NB4 (cell line): Measurements from ENCODE around the gene EXOC7.

Experiments
- MYC ChIP-seq: IDR thresholded peaks from 2 replicates; pipeline ENCODE4 v1.6.1; 2011; ENCODE audit warnings: low read depth, low read length
- POLR2A ChIP-seq: IDR thresholded peaks from 2 replicates; pipeline ENCODE4 v1.6.1; 2011; ENCODE audit warnings: mild to moderate bottlenecking; ENCODE audit not compliant: insufficient read length; ENCODE audit errors: extremely low read depth
- TF ChIP-seq, protein P1 (sequence below): IDR thresholded peaks from one replicate; pipeline ENCODE4 v1.5.1; 2012; ENCODE audit warnings: low read depth, low read length
- TF ChIP-seq, protein P2 (sequence below): IDR thresholded peaks from 2 replicates; pipeline ENCODE4 v1.6.1; 2011; ENCODE audit warnings: low read depth, low read length

DNA sequence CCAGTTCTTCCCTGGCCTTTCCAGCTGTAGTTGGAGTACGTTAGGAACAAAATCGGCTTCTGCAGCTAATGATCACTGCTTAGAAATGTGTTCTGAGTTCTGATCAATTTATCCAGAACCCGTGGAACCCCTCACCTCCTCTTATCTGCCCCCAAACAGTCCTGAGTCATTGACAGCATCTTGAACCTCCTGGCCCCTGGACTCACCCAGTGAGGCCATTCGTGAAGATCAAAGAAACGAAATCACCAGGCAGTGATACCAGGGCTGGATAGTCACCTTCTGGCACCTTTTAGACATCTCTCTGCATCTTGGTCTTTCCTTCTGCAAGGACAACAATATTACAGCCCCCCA is 17.0 kb upstream of the EXOC7 start:
- TF ChIP-seq, protein P1, sequence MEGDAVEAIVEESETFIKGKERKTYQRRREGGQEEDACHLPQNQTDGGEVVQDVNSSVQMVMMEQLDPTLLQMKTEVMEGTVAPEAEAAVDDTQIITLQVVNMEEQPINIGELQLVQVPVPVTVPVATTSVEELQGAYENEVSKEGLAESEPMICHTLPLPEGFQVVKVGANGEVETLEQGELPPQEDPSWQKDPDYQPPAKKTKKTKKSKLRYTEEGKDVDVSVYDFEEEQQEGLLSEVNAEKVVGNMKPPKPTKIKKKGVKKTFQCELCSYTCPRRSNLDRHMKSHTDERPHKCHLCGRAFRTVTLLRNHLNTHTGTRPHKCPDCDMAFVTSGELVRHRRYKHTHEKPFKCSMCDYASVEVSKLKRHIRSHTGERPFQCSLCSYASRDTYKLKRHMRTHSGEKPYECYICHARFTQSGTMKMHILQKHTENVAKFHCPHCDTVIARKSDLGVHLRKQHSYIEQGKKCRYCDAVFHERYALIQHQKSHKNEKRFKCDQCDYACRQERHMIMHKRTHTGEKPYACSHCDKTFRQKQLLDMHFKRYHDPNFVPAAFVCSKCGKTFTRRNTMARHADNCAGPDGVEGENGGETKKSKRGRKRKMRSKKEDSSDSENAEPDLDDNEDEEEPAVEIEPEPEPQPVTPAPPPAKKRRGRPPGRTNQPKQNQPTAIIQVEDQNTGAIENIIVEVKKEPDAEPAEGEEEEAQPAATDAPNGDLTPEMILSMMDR: no peak
- TF ChIP-seq POLR2A (no peak), MYC (no peak)
- TF ChIP-seq, protein P2, sequence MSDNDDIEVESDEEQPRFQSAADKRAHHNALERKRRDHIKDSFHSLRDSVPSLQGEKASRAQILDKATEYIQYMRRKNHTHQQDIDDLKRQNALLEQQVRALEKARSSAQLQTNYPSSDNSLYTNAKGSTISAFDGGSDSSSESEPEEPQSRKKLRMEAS: no peak
